Stimulated activated CD4-positive, alpha-beta T cell treated with anti-CD3 and anti-CD28 coated beads, TNF-alpha, amount 100 ng/mL, for 24 hours (primary cell): ENCODE data around the gene CCDC142.
A peak's percentile ranks its signal among the peaks of the same experiment; 100 is the strongest.
"Not testable (repeated sequence)": the region's sequence is repeated elsewhere in the genome, so short reads cannot be mapped to it uniquely, and the experiment has no call there.

ENCODE experiments used
- DNase-seq, 3 experiments: peaks; one replicate each; pipeline ENCODE4 v3.0.0-alpha.2; 2020; ENCODE audit warnings: low read depth in 3 of 3

CCDC142 gene

GRCh38 chr2:74442483-74443297, 40.1 kb downstream of the CCDC142 start:
- not testable (repeated sequence) for DNase-seq

DNA sequence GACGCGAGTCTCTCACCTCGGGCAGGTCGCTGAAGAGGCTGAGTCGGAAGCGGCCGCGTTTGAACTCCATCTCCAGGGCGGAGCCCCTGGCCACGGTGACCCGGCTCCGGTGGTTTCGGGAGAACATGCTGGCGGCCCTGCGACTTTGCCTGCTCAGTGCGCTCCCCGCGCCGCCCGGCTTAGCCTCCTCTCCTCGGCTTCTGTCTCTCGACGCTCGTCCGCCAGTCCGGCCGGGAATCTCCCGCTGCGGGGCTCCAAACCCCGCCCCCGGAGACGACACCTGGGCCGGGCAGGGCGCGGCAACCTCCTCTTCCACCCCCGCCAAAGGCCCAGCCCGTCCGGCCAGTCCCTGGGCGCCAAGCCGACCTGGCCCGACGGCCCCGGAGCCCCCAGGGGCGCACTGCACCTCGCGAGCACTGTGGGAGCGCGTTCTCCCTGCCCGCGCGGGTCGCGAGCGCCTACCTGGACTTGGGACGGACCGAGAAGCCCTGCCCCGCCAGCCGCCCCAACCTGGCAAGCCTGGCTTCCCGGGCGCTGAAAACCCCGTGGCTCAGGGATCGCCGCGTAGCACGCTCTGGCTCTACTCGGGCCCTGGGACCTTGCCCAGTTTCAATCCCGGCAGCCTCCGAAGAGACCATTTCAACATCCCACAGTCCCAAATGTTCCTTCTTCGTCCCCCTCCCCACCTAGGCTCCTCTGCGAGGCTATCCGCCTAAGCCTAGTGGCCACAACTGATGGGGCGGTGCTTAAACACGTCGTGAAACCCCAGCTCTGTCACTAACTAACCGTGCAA, 40.9 kb downstream of the CCDC142 start, which contains the start of gene RTKN:
RTKN (minus strand) TSS at position 248 of the 793 bp plus-strand sequence; CDS start at position 127, 121 bp downstream.
- no peak for DNase-seq

GRCh38 chr2:74441170-74441689, 41.6 kb downstream of the CCDC142 start:
- no peak for DNase-seq

DNA sequence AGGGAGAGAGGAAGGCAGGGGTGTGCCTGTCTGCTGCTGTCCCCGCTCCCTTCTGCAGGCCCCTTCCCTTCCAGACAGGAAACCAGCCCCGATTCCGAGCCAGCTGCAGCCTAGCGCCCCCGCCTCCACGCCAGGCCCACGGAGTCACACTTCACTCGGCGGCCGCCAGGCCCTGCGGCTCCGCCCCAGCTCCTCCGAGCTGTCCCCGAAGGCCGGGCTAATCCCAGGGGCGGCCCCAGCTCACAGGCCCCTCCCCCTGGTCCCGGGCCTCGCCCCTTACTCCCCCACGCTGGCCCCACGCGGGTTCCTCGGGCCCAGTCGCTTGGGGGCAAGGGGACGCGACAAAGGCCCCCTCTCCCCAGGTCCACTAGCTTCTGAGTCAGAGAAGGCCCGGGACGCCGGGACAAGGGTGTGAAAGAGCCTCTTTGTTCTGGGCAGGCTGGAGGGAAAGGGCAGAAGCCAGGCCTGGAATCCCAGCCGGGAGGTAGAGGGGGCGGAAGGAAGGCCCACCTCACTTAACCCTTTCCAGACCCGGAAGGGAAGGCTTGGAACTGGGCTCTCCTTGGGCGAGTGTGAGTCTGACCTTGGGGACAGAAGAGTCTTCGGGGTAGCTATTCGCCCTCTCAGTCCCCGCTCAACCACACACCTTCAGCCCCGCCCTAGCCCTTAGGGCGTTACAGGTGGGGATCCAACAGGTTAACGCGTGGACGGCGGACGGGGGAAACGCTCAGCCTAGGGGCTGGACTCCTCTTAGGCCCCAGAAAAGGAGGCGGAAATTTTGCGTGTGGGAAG, 42.2 kb downstream of the CCDC142 start:
- DNase-seq = peak in 1 of 3 experiments; percentile 66

DNA sequence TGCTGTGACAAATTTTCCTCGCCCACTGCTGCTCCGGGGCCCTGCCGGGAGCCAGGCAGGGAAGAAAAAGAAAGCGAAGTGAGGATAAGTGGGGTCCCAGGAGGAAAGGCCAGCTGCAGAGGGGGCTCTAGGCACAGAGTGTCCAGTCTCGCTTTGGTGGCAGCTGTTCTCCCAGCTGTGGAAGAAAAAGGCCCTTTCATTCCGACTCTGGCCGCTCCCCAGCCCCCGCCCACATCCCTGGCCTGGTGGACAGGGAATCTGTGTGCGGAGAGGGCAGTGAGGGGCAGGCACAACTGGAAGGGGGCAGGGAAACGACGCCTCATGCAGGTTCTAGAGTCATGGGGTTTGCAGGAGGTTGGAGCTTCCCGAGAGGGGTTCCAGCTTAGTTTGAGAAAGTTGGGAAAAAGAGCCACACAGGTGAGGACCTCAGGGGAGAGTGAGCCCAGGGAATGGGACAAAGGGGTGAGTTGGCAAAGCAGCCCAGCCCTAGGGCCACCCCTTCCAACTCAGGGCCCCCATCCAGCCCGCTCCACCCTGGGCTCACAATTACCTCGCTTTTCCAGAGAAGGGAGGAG, 42.9 kb downstream of the CCDC142 start:
- DNase-seq = no peak

DNA sequence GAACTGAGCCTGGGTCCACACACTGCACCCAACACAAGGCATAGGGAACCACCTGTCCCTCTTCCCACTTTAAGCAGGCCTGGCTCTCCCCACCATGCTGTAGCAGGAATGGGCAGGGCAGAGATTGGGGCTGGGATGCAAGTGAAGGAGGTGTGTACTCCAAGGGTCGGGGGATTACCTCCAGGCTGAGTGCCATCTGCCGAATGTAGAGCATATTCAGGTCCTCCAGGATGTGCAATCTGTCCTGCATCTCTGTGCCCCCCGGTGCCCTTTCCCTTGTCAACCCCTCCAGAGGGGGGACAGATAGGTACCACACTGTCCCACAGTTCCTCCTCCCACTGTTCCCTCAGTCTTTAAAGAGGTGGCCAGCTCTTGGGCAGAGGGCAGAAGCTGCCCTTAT, 43.4 kb downstream of the CCDC142 start:
- DNase-seq = no peak

- DNase-seq = no peak
These were observed 44.5 kb downstream of the CCDC142 start for GRCh38 chr2:74438248-74438647.

DNA sequence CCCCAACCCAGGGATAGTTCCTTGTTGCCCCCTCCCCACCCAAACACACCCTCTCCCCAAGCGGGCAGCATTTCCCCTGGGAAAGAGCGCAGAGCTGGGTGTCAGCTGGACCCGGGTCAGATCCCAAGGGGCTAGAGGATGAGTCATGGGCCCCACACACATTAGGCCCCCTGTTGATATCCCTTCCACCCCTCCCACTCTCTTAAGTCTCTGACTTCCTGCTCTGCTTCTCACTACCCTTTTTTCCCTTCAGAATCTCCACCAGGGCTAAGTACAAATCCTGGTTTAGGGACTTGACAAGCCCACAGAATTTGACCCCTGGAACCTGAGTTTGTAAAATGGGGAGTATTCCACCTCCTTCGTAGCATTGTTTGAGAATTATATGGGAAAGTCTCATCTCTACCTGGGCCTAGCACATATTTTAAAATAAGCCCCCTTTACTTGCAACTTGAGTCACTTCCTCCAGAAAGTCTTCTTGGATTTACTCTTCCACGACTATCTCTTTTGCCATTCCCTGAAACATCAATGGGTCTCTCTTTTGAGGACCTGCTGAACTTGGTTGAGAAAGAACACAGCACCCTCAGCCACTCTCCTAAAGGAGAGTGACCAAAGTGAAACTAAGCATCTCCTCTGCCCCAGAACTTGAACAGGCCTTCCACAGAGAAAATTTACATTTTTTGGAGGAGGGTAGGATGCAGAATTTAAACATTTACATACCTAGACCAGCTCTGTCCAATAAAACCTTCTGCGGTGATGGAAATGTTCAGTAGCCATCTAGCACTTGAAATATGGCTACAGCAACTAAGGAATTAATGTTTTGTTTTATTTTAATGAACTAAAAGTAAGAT, 45.7 kb downstream of the CCDC142 start:
- no peak for DNase-seq

DNA sequence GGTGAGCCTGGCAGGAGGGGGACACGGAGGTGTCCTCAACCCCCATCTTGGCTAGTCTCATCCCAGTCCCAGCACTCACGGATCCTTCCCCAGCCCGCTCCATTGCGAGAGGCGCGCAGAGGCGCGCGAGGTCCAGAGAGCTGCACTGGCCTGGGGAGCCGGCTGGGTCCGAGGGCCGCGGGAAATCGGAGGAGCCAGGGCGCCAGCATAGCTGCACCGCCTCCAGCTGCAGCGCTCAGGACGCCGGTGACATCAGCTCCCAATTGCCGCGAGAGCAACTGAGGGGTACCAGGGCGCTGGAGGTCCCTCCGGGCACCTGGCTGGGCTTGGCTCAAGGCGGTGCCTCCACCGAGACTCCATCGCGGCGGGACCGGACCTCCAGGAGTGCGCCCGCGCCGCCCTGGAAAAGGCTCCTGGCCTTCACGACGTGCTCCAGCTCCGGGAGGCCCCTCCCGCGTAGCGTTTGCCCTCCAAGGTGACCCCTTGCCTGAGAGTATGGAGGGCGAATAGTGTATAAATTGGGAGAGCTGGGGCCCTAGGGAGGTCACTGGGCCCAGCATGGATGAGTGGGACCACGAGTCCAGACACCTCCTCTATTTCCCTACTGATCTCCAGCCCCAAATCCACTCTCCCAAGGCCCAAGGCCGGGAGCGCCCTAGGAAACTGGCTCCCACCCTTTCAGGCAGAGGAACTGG, 46.5 kb downstream of the CCDC142 start:
- DNase-seq = no peak

DNA sequence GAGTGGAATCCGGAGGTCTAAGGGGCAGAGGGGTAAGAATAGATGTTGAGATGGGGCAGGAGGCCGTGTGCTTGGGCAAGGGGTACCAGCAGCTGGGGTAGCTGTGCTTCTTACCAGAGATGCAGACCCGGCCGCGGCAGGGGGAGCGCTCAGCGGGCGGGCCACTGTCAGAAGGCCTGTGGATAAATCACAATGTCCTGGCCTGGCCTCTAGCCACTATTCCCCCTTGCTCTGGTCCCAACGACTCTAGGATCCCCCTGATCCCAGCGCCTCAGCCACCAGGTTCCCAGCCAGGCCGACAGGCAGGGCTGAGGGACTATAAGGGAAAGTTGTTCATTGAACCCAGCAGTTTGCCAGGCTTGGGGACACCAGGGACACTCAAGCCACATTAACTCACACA, 52.3 kb downstream of the CCDC142 start:
- no peak for DNase-seq

DNA sequence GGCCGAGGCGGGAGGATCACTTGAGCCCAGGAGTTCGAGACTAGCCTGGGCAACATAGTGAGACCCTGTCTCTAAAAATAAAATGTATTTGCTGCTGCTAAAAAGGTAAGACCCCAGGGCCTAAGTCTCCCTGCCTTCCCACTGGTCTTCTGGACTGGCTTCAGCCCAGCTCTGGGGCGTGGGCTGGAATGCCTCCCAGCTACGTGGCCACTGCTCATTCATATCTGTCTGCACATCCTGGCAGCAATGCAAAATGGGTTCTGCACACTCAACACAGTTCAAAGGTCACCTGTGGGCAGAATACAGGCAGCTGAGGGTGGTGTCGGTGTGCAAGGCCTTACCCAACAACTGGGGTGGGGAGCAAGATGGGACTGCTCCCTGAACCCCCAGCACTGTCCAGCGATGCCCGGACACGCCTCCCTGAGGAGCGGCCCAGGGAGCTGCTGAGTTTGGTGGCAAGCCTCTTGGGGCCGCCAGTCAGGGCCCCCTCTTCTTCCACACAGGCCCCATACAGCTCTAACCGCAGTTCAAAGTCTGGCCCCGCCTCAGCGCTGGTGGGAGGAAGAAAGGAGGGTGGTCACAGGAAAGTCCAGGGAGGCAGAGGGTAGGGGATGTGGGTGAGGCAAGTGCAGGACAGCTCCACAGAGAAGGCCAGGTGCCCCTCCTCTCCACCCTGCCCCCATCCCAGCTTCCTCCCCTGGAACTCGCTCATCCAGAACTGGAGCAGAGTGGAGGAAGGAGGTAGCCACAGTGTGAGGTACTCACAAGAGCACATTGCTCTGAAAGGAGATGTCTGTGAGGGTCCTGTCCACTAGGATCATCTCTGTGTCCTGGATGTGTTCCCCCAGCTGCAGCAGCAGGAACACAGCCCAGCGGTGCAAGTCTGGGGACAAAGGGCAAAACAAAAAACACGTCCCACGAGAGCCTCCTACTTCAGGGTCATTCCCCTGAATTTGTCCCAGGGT, 53.0 kb downstream of the CCDC142 start:
- DNase-seq = no peak

DNA sequence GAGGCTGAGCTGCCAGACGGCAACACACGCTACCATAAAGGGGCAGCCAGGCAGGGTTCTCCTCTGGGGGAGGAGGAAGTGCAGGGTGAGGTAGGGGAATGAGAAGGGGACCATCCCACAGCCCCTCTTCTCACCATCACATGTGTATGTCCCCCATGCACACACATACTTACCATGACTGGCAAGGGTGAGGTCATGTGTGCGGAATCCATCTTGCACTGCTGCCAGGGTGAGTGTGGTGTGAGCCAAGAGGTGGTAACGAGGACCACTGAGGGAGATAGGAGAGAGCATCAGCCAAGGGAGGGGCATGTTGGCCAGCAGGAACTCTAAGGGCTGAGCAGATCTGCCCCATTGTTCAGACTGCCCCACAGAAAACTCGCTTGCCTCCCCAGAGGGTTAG, 54.1 kb downstream of the CCDC142 start:
- DNase-seq = no peak

DNA sequence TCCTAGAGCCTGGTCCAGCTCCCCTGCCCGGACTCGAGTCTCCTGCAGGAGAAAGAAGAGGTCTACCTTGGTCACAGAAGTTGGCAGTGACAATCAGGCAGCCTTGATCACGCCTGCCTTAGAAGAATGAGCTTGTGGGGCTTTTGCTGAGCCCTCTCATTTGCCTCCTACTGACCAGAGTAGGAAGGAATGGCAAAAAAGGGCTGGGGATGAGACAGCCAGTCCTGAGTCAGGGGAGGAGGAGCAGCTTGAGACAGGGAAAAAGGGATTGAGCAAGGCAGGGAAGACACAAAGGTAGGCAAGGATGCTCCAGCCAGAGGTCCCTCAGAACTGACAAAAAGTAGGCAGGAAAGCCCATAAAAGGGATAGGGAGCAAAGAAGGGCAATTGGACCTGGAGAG, 55.2 kb downstream of the CCDC142 start:
- no peak for DNase-seq

- DNase-seq = no peak
These were observed 56.5 kb downstream of the CCDC142 start for GRCh38 chr2:74426181-74426758.

DNA sequence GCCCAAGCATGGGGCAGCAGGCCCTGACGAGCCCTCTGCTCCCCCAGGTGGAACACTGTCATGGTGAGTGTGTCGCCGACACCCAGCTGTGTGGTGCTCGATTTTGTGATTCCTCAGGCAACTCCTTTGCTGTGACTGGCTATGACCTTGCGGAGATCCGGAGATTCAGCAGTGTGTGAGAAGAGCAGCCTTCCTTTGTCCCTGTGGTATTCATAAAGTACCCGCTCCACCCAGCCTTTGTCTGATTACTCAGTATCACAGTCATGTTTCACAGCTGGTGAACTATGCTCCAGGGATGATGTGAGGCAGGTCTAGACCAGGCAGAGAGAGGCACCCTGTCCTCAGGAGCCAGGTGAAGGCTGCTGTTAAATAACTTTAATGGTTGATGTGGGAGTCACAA, 57.3 kb downstream of the CCDC142 start:
- no peak for DNase-seq

- DNase-seq = no peak
These were observed 57.8 kb downstream of the CCDC142 start for GRCh38 chr2:74424995-74425406.

DNA sequence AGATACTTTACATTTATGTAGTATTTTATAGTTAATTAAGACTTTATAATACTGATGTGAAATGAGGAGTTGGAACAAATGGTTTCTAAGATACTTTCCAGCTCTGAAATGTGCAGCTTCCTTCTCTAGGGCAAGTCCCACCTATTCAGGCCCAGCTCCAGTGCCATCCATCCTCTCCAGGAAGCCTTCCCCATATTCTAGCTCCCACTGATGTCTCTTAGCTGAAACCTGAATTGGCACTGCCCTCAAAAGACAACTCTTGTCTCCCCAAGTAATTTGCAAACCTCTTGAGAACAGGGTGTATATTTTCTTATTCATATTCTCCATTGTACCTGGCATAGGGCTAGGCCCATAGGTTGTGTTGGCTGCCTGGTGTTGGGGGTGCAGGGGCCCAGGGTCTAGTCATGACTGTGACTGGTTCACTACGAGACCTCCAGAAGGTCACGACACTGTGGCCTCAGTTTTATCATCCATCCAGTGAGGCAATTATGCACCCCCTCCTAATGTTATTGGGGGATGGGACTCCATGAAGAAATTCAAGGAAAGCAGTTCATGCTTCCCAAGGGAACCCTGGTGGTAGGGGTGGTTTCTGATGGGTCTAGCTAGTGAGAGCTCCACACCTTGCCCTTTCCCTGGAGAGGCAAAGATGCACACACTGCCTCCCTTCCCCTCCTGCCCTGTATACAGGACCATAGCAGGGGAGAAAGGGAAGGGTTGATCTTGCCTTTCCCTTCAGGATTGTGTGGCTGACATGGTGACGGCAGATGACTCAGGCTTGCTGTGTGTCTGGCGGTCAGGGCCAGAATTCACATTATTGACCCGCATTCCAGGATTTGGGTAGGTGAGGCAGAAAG, 58.4 kb downstream of the CCDC142 start:
- DNase-seq = no peak
